ENCODE results near the gene ALKBH7. TPM values are rescaled to one million over a fixed set of nuclear protein-coding genes. Genes with fewer than 3 reads are reported as not detected.
A peak's percentile ranks its signal among the peaks of the same experiment; 100 is the strongest.

The ALKBH7 gene
- total and polyA plus RNA-seq, 2 of the 13 experiments (the other 11 are each of a cell fraction or from before 2014, with no cell fraction given): 29.6 to 45.9 TPM

DNA sequence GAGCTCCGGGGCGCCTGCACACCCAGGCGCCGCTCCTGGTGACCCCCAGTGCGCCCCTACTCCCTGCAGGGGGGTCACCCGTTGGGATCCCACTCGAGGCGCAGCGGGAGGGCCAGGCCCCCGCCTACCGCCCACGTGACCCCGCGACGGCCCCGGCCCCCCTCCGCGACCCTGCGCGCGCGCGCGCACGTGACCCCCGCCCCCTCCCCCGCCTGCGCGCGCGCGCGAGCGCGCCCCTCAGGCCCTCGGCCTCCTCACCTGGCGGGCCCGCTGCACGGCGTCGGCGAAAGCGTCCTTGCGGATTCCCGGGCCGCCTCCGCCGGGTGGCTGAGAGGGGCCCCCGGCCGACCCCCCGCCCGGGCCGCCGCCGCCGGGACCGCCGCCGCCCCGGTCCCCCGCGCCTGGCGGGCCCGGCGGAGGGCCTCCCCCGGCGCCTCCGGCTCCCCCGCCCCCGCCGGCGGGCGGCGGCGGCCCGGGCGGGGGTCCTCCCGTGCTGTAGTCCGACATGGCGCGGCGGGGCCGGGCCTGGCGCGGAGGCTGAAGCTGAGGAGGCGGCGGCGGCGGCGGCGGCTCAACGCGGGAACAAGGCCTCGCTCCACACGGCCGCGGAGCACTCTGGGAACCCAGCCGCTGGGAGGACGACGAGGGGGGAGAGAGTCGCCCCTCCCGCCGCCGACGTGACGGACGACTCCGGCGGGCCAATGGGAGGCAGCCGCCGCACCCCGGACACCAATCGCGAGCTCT is 51.8 kb downstream of the ALKBH7 start, which contains the start of gene KHSRP (continued):
- TF ChIP-seq JARID2 (CRISPR knock-in tag; IDR thresholded peaks at IDR 0.05; ENCODE audit: insufficient replicate concordance) (no peak), SMARCC2 (IDR thresholded peaks at IDR 0.05) (no peak), YY1 (IDR thresholded peaks at IDR 0.05; ENCODE audit: insufficient read depth, insufficient replicate concordance, low read depth, low read length) (peak; percentile 21), ZNF788 (CRISPR knock-in tag; IDR thresholded peaks at IDR 0.05; ENCODE audit: borderline replicate concordance) (0 out of 2 replicates have a peak, but pooled peaks have one; percentile 33), ZNF136 (CRISPR knock-in tag; IDR thresholded peaks at IDR 0.05; ENCODE audit: low read depth) (no peak), SAP130 (CRISPR knock-in tag; IDR thresholded peaks at IDR 0.05; ENCODE audit: low read depth) (no peak; the same call in none of the 2 replicates), HNRNPLL (IDR thresholded peaks at IDR 0.05; ENCODE audit: low read depth, low read length, poor library complexity, severe bottlenecking) (peak; percentile 15), ATM (IDR thresholded peaks at IDR 0.05; ENCODE audit: borderline replicate concordance) (no peak), ZBTB38 (CRISPR knock-in tag; IDR thresholded peaks at IDR 0.05) (no peak), IRF2 (CRISPR knock-in tag; IDR thresholded peaks at IDR 0.05) (no peak), ZNF570 (CRISPR knock-in tag; IDR thresholded peaks at IDR 0.05; ENCODE audit: borderline replicate concordance) (no peak), ZNF20 (CRISPR knock-in tag; IDR thresholded peaks at IDR 0.05) (no peak), TMF1 (CRISPR knock-in tag; IDR thresholded peaks at IDR 0.05; ENCODE audit: low read depth) (no peak), PITX1 (CRISPR knock-in tag; IDR thresholded peaks at IDR 0.05) (0 out of 2 replicates have a peak, but pooled peaks have one; percentile 2)
- TF ChIP-seq, protein P1, sequence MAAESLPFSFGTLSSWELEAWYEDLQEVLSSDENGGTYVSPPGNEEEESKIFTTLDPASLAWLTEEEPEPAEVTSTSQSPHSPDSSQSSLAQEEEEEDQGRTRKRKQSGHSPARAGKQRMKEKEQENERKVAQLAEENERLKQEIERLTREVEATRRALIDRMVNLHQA (CRISPR knock-in tag; IDR thresholded peaks at IDR 0.05): no peak
- TF ChIP-seq, protein P2, sequence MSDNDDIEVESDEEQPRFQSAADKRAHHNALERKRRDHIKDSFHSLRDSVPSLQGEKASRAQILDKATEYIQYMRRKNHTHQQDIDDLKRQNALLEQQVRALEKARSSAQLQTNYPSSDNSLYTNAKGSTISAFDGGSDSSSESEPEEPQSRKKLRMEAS (IDR thresholded peaks at IDR 0.05): peak; percentile 68; the same call in 1 of the 2 replicates
- TF ChIP-seq, protein P3, sequence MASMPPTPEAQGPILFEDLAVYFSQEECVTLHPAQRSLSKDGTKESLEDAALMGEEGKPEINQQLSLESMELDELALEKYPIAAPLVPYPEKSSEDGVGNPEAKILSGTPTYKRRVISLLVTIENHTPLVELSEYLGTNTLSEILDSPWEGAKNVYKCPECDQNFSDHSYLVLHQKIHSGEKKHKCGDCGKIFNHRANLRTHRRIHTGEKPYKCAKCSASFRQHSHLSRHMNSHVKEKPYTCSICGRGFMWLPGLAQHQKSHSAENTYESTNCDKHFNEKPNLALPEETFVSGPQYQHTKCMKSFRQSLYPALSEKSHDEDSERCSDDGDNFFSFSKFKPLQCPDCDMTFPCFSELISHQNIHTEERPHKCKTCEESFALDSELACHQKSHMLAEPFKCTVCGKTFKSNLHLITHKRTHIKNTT (CRISPR knock-in tag; IDR thresholded peaks at IDR 0.05): no peak
- TF ChIP-seq, protein P4, sequence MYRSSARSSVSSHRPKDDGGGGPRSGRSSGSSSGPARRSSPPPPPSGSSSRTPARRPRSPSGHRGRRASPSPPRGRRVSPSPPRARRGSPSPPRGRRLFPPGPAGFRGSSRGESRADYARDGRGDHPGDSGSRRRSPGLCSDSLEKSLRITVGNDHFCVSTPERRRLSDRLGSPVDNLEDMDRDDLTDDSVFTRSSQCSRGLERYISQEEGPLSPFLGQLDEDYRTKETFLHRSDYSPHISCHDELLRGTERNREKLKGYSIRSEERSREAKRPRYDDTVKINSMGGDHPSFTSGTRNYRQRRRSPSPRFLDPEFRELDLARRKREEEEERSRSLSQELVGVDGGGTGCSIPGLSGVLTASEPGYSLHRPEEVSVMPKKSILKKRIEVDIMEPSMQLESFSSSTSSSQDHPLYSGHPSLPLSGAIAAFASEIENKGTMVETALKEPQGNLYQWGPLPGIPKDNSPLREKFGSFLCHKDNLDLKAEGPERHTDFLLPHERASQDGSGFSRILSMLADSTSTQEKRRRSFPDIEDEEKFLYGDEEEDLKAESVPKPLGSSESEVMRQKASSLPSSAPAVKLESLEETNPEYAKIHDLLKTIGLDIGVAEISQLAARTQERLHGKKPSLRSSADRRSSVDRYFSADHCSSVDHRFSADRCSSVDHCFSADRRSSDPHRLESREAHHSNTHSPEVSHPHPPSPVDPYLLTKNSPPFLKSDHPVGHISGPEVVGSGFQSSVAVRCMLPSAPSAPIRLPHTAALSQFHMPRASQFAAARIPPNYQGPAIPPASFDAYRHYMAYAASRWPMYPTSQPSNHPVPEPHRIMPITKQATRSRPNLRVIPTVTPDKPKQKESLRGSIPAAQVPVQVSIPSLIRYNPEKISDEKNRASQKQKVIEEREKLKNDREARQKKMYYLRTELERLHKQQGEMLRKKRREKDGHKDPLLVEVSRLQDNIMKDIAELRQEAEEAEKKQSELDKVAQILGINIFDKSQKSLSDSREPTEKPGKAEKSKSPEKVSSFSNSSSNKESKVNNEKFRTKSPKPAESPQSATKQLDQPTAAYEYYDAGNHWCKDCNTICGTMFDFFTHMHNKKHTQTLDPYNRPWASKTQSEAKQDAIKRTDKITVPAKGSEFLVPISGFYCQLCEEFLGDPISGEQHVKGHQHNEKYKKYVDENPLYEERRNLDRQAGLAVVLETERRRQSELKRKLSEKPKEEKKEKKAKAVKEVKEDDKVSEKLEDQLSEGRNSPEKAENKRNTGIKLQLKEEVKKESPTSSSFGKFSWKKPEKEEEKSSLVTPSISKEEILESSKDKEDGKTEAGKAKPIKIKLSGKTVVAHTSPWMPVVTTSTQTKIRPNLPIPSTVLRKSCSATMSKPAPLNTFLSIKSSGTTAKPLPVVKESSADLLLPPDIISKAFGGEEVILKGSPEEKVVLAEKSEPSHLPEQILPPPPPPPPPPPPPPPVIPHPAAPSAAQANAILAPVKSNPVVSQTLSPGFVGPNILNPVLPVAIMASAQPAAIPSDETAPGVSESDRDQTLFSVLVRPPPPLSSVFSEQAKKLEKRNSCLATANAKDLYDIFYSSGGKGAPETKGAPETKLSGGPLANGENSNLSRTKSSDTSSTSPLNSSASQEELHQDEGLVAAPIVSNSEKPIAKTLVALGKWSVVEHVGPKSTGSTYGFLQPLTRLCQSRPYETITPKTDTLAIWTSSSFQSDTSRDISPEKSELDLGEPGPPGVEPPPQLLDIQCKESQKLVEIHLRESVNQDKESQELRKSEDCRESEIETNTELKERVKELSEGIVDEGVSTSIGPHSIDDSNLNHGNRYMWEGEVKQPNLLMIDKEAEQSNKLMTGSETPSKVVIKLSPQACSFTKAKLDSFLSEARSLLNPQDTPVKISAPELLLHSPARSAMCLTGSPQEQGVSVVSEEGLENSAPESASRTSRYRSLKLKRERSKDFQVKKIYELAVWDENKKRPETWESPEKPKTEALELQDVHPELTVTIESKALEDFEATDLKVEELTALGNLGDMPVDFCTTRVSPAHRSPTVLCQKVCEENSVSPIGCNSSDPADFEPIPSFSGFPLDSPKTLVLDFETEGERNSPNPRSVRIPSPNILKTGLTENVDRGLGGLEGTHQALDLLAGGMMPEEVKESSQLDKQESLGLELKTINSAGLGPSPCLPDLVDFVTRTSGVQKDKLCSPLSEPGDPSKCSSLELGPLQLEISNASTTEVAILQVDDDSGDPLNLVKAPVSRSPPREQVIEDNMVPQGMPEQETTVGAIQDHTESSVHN (CRISPR knock-in tag; IDR thresholded peaks at IDR 0.05): no peak
